Trophoblast cell (in vitro differentiated cells and primary cell): ENCODE data around the gene SLC41A3.

ENCODE experiments used
- DNase-seq, 2 donors: peaks; one replicate each; pipeline ENCODE4 v3.0.0-alpha.2; 2016
- H2AFZ ChIP-seq: 2 replicates; pipeline ENCODE4 v1.6.1; 2013; ENCODE audit warnings: low read length, moderate library complexity, mild to moderate bottlenecking; ENCODE audit not compliant: insufficient read depth, poor library complexity
- H2AK5ac ChIP-seq: 2 replicates; pipeline ENCODE4 v1.6.1; 2013; ENCODE audit warnings: mild to moderate bottlenecking, low read length
- H2BK120ac ChIP-seq: 2 replicates; pipeline ENCODE4 v1.6.1; 2013; ENCODE audit warnings: low read length, mild to moderate bottlenecking, moderate library complexity; ENCODE audit not compliant: insufficient read depth, poor library complexity
- H2BK12ac ChIP-seq: 2 replicates; pipeline ENCODE4 v1.6.1; 2013; ENCODE audit warnings: mild to moderate bottlenecking, low read length, moderate library complexity
- H2BK5ac ChIP-seq: 2 replicates; pipeline ENCODE4 v1.6.1; 2013; ENCODE audit warnings: low read length, low read depth, moderate library complexity, mild to moderate bottlenecking; ENCODE audit not compliant: poor library complexity
- H3K14ac ChIP-seq: 2 replicates; pipeline ENCODE4 v1.6.1; 2013; ENCODE audit warnings: mild to moderate bottlenecking, low read length
- H3K18ac ChIP-seq: 2 replicates; pipeline ENCODE4 v1.6.1; 2013; ENCODE audit warnings: mild to moderate bottlenecking, low read length
- H3K23ac ChIP-seq: 2 replicates; pipeline ENCODE4 v1.6.1; 2013; ENCODE audit warnings: low read length
- H3K27ac ChIP-seq: 2 replicates; pipeline ENCODE4 v1.5.1; 2013; ENCODE audit warnings: low read depth, mild to moderate bottlenecking, inconsistent platforms, low read length, moderate library complexity
- H3K27me3 ChIP-seq: 2 replicates; pipeline ENCODE4 v1.6.1; 2013; ENCODE audit warnings: inconsistent platforms, mild to moderate bottlenecking, low read length, moderate library complexity; ENCODE audit not compliant: insufficient read depth
- H3K36me3 ChIP-seq, 2 experiments: 1 replicate in 1 of 2; 2 replicates in 1 of 2; pipeline ENCODE4 v1.6.1; 2013; ENCODE audit warnings: low read length in 2 of 2, mild to moderate bottlenecking in 2 of 2, moderate library complexity in 1 of 2; ENCODE audit not compliant: insufficient read depth in 2 of 2, control insufficient read depth in 1 of 2
- H3K4ac ChIP-seq: 2 replicates; pipeline ENCODE4 v1.6.1; 2013; ENCODE audit warnings: low read depth, mild to moderate bottlenecking, low read length, moderate library complexity
- H3K4me1 ChIP-seq, 2 experiments: 1 replicate in 1 of 2; 2 replicates in 1 of 2; pipeline ENCODE4 v1.6.1; 2013; ENCODE audit warnings: low read length in 2 of 2, mild to moderate bottlenecking in 2 of 2, moderate library complexity in 1 of 2; ENCODE audit not compliant: insufficient read depth in 2 of 2, control insufficient read depth in 1 of 2
- H3K4me2 ChIP-seq: 2 replicates; pipeline ENCODE4 v1.6.1; 2013; ENCODE audit warnings: inconsistent platforms, mild to moderate bottlenecking, low read length, moderate library complexity
- H3K4me3 ChIP-seq: 2 replicates; pipeline ENCODE4 v1.5.1; 2013; ENCODE audit warnings: mild to moderate bottlenecking, low read depth, low read length, inconsistent platforms
- H3K79me1 ChIP-seq: one replicate; pipeline ENCODE4 v1.6.1; 2013; ENCODE audit warnings: low read length
- H3K79me2 ChIP-seq: 2 replicates; pipeline ENCODE4 v1.6.1; 2013; ENCODE audit warnings: low read length, mild to moderate bottlenecking; ENCODE audit not compliant: control insufficient read depth, insufficient read depth, poor library complexity
- H3K9ac ChIP-seq: 2 replicates; pipeline ENCODE4 v1.6.1; 2013; ENCODE audit warnings: mild to moderate bottlenecking, low read length
- H3K9me3 ChIP-seq: 2 replicates; pipeline ENCODE4 v1.6.1; 2013; ENCODE audit warnings: low read depth, mild to moderate bottlenecking, control low read depth, inconsistent platforms, low read length; ENCODE audit not compliant: insufficient read depth
- H4K12ac ChIP-seq: 2 replicates; pipeline ENCODE4 v1.6.1; 2013; ENCODE audit warnings: low read depth, mild to moderate bottlenecking, low read length, moderate library complexity
- H4K8ac ChIP-seq: 2 replicates; pipeline ENCODE4 v1.6.1; 2013; ENCODE audit warnings: low read depth, mild to moderate bottlenecking, low read length, moderate library complexity
- H4K91ac ChIP-seq: one replicate; pipeline ENCODE4 v1.6.1; 2013; ENCODE audit warnings: low read depth, mild to moderate bottlenecking, low read length, moderate library complexity
- WGBS: extraction: QIAGEN DNeasy Blood & Tissue Kit; methylation state at CpG from one replicate; pipeline ENCODE4 v1.1.7; 2013; ENCODE audit warnings: missing lambda C conversion rate; ENCODE audit not compliant: insufficient read length, insufficient coverage; ENCODE audit errors: extremely low coverage; 5-methylcytosine and 5-hydroxymethylcytosine counted together

SLC41A3 gene

GRCh38 chr3:126051234-126051633 lies 32.7 kb downstream of the SLC41A3 start:
- no peak overlapping the region for H3K4me3 ChIP-seq
- no peaks in the 10 kb centered on the region for H3K36me3 ChIP-seq
- WGBS: no CpG with 5 or more reads among the region's 8 CpGs

GRCh38 chr3:126050626-126051025 lies 33.3 kb downstream of the SLC41A3 start:
- Histone ChIP-seq H3K27me3 (no peaks in the 10 kb centered on the region), H4K91ac (no peak overlapping the region), H2AK5ac (no peak overlapping the region), H3K79me1 (no peaks in the 10 kb centered on the region), H2BK12ac (no peak overlapping the region), H3K14ac (no peak overlapping the region), H3K23ac (no peak overlapping the region), H3K4me3 (no peak overlapping the region), H3K18ac (no peak overlapping the region), H3K9ac (no peak overlapping the region), H4K12ac (no peak overlapping the region), H2AFZ (no peak overlapping the region), H2BK5ac (no peak overlapping the region), H2BK120ac (no peak overlapping the region), H3K4me1 (no peaks in the 10 kb centered on the region), H3K4me2 (no peak overlapping the region), H3K27ac (no peak overlapping the region), H3K79me2 (no peaks in the 10 kb centered on the region), H3K36me3 (no peaks in the 10 kb centered on the region), H3K9me3 (no peaks in the 10 kb centered on the region), H4K8ac (no peak overlapping the region), H3K4ac (no peak overlapping the region)
- no peak for DNase-seq
- WGBS: no CpG with 5 or more reads among the region's 10 CpGs

More at GRCh38 chr3:126051234-126051633, 32.7 kb downstream of the SLC41A3 start:
- no peak overlapping the region for H3K14ac ChIP-seq
- H3K9me3 ChIP-seq: no peaks in the 10 kb centered on the region
- H2BK5ac ChIP-seq: no peak overlapping the region
- no peak overlapping the region for H4K8ac ChIP-seq
- no peaks in the 10 kb centered on the region for H3K79me1 ChIP-seq
- H3K79me2 ChIP-seq: no peaks in the 10 kb centered on the region
- no peak overlapping the region for H3K23ac ChIP-seq
- no peak overlapping the region for H2AK5ac ChIP-seq
- no peaks in the 10 kb centered on the region for H3K4me1 ChIP-seq
- no peak overlapping the region for H2AFZ ChIP-seq
- no peak overlapping the region for H3K9ac ChIP-seq
- no peak overlapping the region for H3K4me2 ChIP-seq
- no peak for DNase-seq
- H2BK120ac ChIP-seq: no peak overlapping the region
- no peak overlapping the region for H4K91ac ChIP-seq
- H2BK12ac ChIP-seq: no peak overlapping the region
- no peak overlapping the region for H4K12ac ChIP-seq
- no peak overlapping the region for H3K27ac ChIP-seq
- no peak overlapping the region for H3K18ac ChIP-seq
- H3K4ac ChIP-seq: no peak overlapping the region
- H3K27me3 ChIP-seq: no peaks in the 10 kb centered on the region

- no peak overlapping the region for H3K27ac ChIP-seq
- no peak overlapping the region for H4K8ac ChIP-seq
- H3K4me1 ChIP-seq: no peaks in the 10 kb centered on the region
- H2AFZ ChIP-seq: no peak overlapping the region
- H3K36me3 ChIP-seq: no peaks in the 10 kb centered on the region
- no peak overlapping the region for H3K14ac ChIP-seq
- no peak overlapping the region for H3K18ac ChIP-seq
- no peak overlapping the region for H3K4me2 ChIP-seq
- no peak overlapping the region for H3K23ac ChIP-seq
- no peak overlapping the region for H3K4me3 ChIP-seq
- no peak overlapping the region for H3K4ac ChIP-seq
- no peak overlapping the region for H2BK12ac ChIP-seq
- no peak for DNase-seq
- no CpG with 5 or more reads among the region's 3 CpGs for WGBS
- H2BK5ac ChIP-seq: no peak overlapping the region
- H3K79me1 ChIP-seq: no peaks in the 10 kb centered on the region
- H3K9ac ChIP-seq: no peak overlapping the region
- no peaks in the 10 kb centered on the region for H3K9me3 ChIP-seq
- H3K27me3 ChIP-seq: no peaks in the 10 kb centered on the region
- no peak overlapping the region for H4K12ac ChIP-seq
- H2AK5ac ChIP-seq: no peak overlapping the region
- no peaks in the 10 kb centered on the region for H3K79me2 ChIP-seq
- H2BK120ac ChIP-seq: no peak overlapping the region
- no peak overlapping the region for H4K91ac ChIP-seq
These were observed 33.9 kb downstream of the SLC41A3 start for GRCh38 chr3:126050050-126050392.

GRCh38 chr3:126049289-126050049 lies 34.5 kb downstream of the SLC41A3 start:
- WGBS: no CpG with 5 or more reads among the region's 5 CpGs
- Histone ChIP-seq H3K79me2 (no peaks in the 10 kb centered on the region), H4K8ac (no peak overlapping the region), H3K9ac (no peak overlapping the region), H3K79me1 (no peaks in the 10 kb centered on the region), H3K27ac (no peak overlapping the region), H2BK5ac (no peak overlapping the region), H4K91ac (no peak overlapping the region), H2BK120ac (no peak overlapping the region), H2AFZ (no peak overlapping the region), H3K14ac (no peak overlapping the region), H3K27me3 (no peaks in the 10 kb centered on the region), H2BK12ac (no peak overlapping the region), H3K4ac (no peak overlapping the region), H3K4me2 (no peak overlapping the region), H3K18ac (no peak overlapping the region), H4K12ac (no peak overlapping the region), H3K4me1 (no peaks in the 10 kb centered on the region), H3K9me3 (no peaks in the 10 kb centered on the region), H2AK5ac (no peak overlapping the region), H3K4me3 (no peak overlapping the region), H3K23ac (no peak overlapping the region), H3K36me3 (no peaks in the 10 kb centered on the region)
- peak; percentile 49 to 73 for DNase-seq
